ENCODE data around the gene HOXD12. TPM values are rescaled to one million over a fixed set of nuclear protein-coding genes. Genes with fewer than 3 reads are reported as not detected.
A peak's percentile ranks its signal among the peaks of the same experiment; 100 is the strongest.

HOXD12 gene
- total RNA-seq, 1 experiment from 2014 or later: 0.58 TPM

DNA sequence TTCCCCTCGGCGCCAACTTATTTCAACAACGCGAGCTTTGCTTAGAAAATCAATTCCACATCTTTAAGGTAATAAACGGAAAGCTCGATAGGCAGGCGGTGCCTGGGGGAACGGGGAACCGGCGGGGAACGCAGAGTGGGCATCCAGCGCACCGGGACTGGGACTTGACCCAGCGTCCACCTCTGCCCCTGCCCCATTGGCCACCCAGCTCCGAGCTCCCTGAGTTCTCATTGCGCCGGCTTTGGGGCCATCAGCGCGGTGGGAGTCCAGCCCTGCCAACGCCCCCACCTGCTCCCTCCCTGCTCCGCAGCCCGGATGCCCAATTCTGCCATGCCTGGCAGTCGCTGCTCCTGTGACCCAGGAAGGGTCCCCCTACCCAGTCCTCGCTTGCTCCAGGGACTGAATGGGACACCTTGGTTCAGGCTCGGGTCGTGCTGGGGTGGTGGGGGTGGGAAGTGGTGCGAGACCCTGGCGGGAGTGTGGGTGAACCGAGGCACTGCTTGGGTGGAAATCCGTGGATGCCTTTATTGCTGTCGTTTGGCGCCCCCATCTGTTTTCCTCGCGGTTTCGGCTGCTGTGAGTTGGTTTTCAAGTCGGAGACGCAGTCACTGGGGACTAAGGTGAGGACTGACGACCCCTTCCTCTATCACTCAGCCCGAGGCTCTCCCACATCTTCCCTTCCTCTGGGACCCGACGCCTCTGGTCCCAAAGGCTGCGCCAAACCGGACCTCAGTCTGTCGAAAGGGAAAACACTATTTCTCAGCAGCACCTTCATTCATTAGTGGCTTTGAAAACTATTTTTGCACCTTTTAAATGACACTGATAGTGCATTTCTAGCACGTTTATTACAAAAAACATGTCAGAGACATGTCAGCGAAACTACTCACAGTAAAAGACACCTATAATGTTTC, 13.5 kb upstream of the HOXD12 start:
- peak; percentile 73 for DNase-seq (ENCODE audit: low spot score)
- H3K27me3 ChIP-seq (replicated peaks; ENCODE audit: insufficient read depth, low read depth, low read length, poor library complexity): peaks cover 49% of the 10 kb centered on the region
- TF ChIP-seq, protein P1, sequence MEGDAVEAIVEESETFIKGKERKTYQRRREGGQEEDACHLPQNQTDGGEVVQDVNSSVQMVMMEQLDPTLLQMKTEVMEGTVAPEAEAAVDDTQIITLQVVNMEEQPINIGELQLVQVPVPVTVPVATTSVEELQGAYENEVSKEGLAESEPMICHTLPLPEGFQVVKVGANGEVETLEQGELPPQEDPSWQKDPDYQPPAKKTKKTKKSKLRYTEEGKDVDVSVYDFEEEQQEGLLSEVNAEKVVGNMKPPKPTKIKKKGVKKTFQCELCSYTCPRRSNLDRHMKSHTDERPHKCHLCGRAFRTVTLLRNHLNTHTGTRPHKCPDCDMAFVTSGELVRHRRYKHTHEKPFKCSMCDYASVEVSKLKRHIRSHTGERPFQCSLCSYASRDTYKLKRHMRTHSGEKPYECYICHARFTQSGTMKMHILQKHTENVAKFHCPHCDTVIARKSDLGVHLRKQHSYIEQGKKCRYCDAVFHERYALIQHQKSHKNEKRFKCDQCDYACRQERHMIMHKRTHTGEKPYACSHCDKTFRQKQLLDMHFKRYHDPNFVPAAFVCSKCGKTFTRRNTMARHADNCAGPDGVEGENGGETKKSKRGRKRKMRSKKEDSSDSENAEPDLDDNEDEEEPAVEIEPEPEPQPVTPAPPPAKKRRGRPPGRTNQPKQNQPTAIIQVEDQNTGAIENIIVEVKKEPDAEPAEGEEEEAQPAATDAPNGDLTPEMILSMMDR (conservative IDR thresholded peaks at IDR 0.05; ENCODE audit: low read depth, low read length): peak; percentile 89
- peak; percentile 15 for TF ChIP-seq EZH2 (IDR thresholded peaks at IDR 0.05; ENCODE audit: borderline replicate concordance, low read depth, low read length, poor library complexity, severe bottlenecking)
- no peak overlapping the region for H3K27ac ChIP-seq (ENCODE audit: low read depth, low read length, poor library complexity, severe bottlenecking)
- ChIA-PET CTCF (interaction anchor here (1.0 to 1.9 kb wide), 4 partner anchors 11 to 835 kb away, joined by 4 to 9 read pairs (median 6); no protein-coding TSS in a partner anchor), POLR2A (ENCODE audit: low non-redundant PET) (no interaction called here)
- H3K4me3 ChIP-seq (ENCODE audit: low read depth, low read length, poor library complexity, severe bottlenecking): peak overlapping the region; percentile 45
- no TSS peak for BruUV-seq (replicated peaks)
- intact Hi-C loops (cut with micrococcal nuclease; ENCODE audit: unreplicated experiment): loop anchor here (2.0 to 5.0 kb wide), 4 partner anchors 719 to 884 kb away; no protein-coding TSS in a partner anchor
- H3K9me3 ChIP-seq (ENCODE audit: low read depth, low read length, poor library complexity, severe bottlenecking): no peaks in the 10 kb centered on the region
- H3K4me1 ChIP-seq (ENCODE audit: insufficient read depth, low read length, poor library complexity, severe bottlenecking): peaks cover 20% of the 10 kb centered on the region
- H3K36me3 ChIP-seq (ENCODE audit: insufficient read depth, low read length, poor library complexity, severe bottlenecking): no peaks in the 10 kb centered on the region

DNA sequence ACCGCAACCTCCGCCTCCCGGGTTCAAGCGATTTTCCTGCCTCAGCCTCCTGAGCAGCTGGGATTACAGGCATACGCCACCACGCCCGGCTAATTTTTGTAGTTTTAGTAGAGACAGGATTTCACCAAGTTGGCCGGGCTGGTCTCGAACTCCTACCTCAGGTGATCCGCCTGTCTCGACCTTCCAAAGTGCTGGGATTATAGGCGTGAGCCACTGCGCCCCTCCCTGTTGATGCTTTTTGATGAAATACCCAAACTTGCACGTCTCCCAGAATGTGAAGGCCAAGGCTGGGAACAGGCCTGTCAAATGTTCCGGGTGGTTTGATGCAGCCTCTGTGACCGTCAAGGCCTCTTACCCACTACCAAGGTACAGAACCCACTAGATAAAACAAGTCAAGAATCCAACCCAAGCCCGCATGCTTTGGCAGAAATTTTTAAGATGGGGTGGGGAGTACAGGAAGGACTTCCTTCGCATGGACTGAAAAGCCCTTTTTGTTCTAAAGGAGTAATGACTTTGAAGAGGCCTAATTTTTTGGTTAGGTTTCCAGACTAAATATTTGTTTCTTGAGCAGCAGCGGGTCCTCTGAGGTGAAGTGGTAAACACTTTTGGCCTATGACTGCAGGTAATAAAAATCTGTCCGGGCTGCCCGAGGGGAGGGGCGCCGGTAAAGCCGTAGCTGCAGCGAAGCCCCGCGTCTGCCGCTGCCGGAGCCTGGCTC, 12.1 kb upstream of the HOXD12 start:
- BruUV-seq (replicated peaks): no TSS peak
- no peak for DNase-seq (ENCODE audit: low spot score)
- Histone ChIP-seq H3K9me3 (ENCODE audit: low read depth, low read length, poor library complexity, severe bottlenecking) (no peaks in the 10 kb centered on the region), H3K4me3 (ENCODE audit: low read depth, low read length, poor library complexity, severe bottlenecking) (no peak overlapping the region), H3K4me1 (ENCODE audit: insufficient read depth, low read length, poor library complexity, severe bottlenecking) (peaks cover 19% of the 10 kb centered on the region), H3K36me3 (ENCODE audit: insufficient read depth, low read length, poor library complexity, severe bottlenecking) (no peaks in the 10 kb centered on the region), H3K27me3 (replicated peaks; ENCODE audit: insufficient read depth, low read depth, low read length, poor library complexity) (peaks cover 35% of the 10 kb centered on the region), H3K27ac (ENCODE audit: low read depth, low read length, poor library complexity, severe bottlenecking) (no peak overlapping the region)
- POLR2A ChIA-PET (ENCODE audit: low non-redundant PET): interaction anchor here (0.5 kb wide), 1 partner anchor 365 kb away, joined by 4 read pairs; no protein-coding TSS in a partner anchor
- CTCF ChIA-PET: interaction anchor here (1.2 kb wide), 1 partner anchor 10 kb away, joined by 3 read pairs; no protein-coding TSS in a partner anchor
- intact Hi-C loops (cut with micrococcal nuclease; ENCODE audit: unreplicated experiment): loop anchor here (5.0 kb wide), 3 partner anchors 775 to 885 kb away; no protein-coding TSS in a partner anchor
- TF ChIP-seq, protein P1 (conservative IDR thresholded peaks at IDR 0.05; ENCODE audit: low read depth, low read length): no peak
- no peak for TF ChIP-seq EZH2 (IDR thresholded peaks at IDR 0.05; ENCODE audit: borderline replicate concordance, low read depth, low read length, poor library complexity, severe bottlenecking)
